Measurements from ENCODE around the gene TBC1D14.
"Not testable (repeated sequence)": the region's sequence is repeated elsewhere in the genome, so short reads cannot be mapped to it uniquely, and the experiment has no call there.

Gene TBC1D14

GRCh38 chr4:6910340-6910959 is 824 bp downstream of the TBC1D14 start:
- DNase-seq (ENCODE audit: low spot score): no peak

GRCh38 chr4:6910960-6911874 is 1.6 kb downstream of the TBC1D14 start:
- DNase-seq (ENCODE audit: low spot score): no peak

- not testable (repeated sequence) for DNase-seq (ENCODE audit: low spot score)
These were observed 2.3 kb downstream of the TBC1D14 start for GRCh38 chr4:6911917-6912316.

DNA sequence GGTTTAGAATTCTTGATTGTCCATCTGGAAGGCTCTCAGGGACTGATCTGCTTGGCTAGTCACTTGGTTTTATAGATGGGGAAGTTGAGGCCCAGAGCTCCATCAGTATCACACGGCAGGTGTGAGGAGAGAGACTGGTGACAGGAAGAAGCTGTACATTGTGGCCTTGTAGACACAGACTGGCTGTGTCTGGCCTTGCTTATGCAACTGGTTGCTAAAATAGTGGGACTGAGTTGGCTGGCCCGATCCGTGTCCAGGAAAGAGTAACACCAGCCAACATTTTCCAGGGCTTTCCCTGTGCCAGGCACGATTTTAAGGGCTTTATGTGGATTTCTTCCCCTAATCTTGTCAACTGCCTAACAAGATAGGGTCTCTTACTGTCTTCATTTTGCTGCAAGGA is 2.8 kb downstream of the TBC1D14 start:
- DNase-seq (ENCODE audit: low spot score): no peak

GRCh38 chr4:6913350-6913905 is 3.8 kb downstream of the TBC1D14 start:
- DNase-seq (ENCODE audit: low spot score): no peak

GRCh38 chr4:6914448-6914847 is 4.8 kb downstream of the TBC1D14 start:
- DNase-seq (ENCODE audit: low spot score): no peak

DNA sequence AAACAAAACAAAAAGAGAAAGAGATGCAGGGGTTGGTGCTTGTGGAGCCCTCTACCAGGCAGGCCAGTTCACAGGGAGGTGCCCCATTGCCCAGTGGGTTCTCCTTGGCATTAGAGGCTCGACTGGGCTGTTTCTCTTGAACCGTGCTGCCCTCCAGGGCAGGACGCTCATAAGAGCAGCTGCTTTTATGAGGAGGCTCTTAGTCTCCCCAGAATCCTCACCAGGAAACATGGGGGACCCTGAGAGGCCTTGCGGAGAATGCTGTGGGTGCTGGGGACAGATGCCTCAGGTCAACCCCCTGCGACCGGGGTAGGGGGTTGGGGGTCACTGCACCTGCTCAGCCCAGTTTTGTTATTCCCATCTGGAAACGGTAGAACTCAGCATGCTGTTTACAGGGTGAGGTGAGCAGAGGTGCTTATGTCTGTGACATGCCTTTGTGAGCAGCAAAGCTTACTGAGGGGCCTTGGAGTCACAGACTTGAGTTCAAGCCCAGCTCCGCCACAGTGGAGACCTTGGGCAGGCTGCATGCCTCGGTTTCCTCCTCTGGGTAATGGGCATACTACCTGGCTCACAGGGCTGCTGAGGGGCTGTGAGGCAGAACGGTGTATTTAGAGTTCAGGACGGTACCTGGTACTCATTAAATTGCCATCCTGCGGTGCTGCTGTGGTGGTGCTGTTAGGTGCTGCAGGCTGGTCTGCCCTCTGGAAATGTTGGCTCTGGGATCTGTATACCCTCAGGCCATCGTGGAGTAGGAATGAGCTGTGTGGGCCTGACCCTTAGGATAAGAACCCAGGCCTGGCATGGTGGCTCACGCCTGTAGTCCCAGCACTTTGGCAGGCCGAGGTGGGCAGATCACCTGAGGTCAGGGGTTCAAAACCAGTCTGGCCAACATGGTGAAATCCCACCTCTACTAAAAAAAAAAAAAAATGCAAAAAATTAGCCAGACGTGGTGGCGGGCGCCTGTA is 5.7 kb downstream of the TBC1D14 start:
- no peak for DNase-seq (ENCODE audit: low spot score)

DNA sequence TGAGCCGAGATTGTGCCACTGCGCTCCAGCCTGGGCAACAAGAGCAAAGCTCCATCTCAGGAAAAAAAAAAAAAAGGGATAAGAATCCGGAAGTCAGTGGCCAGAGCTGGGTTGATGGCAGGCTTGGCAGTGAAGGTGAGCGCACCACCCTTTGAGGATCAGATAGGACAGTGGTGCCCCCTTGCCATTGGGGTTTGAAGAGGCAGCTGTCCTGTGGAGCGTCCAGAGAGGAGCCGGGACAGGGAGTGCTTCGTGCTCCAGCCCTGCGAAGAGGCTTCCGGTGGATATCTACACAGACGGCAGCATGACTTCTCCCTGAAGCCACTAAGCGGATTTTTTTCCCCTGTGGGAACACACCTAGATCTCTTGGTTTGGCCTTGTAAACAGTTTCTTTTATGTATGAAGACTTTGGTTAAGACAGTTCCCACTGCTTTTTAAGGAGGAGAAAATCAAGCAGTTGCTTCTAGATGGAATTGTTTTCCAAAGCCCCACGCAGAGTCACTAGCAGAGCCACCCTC is 6.5 kb downstream of the TBC1D14 start:
- no peak for DNase-seq (ENCODE audit: low spot score)

DNA sequence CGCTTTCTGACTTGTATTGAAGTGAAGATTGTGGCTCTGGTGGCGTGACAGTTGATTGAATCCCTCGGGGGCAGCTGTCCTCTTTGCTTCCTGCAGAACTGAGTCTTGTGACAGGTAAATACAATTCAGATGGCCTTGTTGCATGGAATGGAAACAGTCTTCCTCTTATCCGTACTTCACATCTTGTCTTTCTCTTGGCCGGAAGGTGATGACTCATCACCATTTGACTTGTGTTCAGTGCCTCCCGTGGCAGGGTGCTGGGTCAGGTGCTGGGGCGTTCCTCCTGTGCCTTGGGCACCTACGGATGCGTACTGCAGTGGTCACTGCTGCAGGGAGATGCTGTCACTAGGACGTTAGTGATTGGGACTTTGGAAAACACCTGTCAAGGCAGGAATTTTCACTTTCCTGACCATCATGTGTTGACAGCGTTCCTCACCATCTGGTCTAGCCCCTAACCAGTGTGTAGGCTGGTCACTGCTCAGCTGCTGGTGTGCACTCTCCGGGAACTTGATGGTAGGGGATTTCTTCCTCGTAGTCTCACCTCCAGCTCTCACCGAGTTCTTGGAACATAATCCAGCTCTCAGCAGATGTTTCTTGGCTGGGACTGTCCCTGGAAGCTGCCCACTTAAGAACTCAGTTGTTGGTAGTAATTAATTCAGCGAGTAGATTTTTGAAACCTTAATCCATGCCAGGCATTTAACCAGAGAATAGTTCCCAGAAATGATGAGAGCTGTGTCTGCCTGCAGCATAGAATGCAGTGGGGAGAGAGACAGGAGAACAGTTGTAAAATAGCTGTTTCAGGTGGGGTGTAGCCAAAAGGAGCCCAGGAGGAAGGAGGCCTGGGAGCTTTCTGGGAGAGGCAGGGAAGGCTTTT is 7.2 kb downstream of the TBC1D14 start:
- no peak for DNase-seq (ENCODE audit: low spot score)

DNA sequence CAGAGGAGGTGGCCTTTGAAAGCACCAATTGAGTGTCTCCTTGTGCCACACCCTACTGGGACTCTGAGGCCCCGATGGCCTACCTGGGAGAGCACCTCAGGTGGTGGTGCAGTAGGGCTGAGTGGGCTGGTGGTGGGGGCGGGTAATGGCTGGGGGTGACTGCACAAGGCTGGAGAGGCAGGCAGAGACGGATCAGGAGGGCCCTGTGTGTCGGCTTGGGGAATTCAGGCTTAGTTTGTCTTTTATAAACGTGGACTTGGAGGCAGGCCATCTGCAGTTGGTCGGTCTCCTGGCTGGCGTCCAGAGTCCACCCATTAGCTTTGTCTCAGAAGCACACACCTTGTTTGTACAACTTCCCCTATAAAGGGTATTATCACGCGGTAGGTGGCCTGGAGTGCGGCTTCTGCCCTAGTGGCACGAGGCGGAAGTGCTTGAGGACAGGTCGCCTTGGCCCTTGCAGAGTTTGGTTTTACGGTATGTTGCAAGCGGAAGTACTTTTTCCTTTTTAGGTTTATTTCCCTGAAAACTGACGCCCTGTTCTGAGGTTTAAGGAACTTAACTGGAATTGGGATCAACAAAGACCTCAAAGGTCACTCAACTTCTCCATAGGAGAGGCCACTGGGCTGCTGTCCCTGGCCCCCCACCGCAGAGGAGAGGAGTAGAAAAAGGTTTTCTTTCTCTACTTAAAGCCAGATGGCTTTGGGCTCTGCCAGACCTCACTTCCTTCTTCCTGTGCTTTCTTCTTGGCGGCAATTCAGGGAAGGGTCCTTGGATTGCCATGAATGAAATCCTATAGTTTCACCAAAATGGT is 8.0 kb downstream of the TBC1D14 start:
- no peak for DNase-seq (ENCODE audit: low spot score)

- no peak for DNase-seq (ENCODE audit: low spot score)
These were observed 8.7 kb downstream of the TBC1D14 start for GRCh38 chr4:6918338-6918737.

GRCh38 chr4:6920171-6920570 is 10.5 kb downstream of the TBC1D14 start:
- no peak for DNase-seq (ENCODE audit: low spot score)

DNA sequence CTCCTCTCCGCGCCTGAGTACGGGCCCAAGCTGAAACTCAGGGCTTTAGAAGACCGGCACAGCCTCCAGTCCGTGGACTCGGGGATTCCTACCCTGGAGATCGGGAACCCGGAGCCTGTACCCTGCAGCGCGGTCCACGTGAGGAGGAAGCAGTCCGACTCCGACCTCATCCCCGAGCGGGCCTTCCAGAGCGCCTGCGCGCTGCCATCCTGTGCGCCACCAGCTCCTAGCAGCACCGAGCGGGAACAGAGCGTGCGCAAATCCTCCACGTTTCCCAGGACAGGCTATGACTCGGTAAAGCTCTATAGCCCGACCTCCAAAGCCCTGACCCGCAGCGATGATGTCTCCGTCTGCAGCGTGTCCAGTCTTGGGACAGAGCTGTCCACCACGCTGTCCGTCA is 13.9 kb downstream of the TBC1D14 start:
- no peak for DNase-seq (ENCODE audit: low spot score)

DNA sequence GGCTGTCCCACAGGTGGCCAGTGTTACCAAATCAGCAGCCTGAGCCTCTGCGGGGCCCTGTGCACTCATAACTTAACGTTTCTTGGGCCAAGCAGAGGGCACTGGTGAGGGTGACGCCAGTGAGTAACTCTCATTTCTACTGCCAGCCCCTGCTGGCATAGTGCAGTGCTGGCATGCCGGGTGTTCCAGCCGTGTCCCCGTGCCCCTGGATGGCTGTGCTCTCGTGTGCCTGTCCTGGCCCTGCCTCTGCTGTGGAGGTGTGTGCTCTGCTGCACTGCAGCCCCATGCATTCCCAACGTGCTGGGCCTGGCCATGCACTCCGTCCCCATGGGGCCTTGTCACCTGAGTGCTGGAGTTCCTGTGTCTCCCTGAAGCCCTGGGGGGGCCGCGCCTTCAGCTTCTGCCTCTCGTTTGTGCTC is 14.7 kb downstream of the TBC1D14 start:
- DNase-seq (ENCODE audit: low spot score): no peak

DNA sequence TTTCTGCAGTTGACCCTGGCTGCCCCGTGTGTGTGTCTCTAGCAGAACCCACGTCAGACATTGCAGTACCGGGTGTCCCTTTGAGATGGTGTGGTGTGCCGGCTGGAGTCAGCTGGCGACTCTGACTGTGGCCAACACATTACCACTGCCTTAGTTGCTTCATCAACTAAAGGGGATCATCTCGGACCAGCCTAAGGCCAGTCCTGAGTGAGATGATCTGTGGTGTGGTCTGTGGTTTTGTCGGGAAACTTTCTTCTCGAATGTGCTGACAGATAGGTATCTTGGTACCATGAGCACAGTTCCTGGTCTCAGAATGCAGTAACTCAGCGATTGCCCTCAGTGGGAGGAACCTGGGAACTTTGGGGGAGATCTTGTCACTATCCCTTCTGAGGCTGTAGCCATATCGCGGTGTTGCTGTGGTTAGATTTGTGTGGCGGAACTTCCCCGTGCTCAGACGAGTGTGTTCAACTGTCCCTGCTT is 15.8 kb downstream of the TBC1D14 start:
- no peak for DNase-seq (ENCODE audit: low spot score)

GRCh38 chr4:6926081-6926480 is 16.5 kb downstream of the TBC1D14 start:
- no peak for DNase-seq (ENCODE audit: low spot score)

DNA sequence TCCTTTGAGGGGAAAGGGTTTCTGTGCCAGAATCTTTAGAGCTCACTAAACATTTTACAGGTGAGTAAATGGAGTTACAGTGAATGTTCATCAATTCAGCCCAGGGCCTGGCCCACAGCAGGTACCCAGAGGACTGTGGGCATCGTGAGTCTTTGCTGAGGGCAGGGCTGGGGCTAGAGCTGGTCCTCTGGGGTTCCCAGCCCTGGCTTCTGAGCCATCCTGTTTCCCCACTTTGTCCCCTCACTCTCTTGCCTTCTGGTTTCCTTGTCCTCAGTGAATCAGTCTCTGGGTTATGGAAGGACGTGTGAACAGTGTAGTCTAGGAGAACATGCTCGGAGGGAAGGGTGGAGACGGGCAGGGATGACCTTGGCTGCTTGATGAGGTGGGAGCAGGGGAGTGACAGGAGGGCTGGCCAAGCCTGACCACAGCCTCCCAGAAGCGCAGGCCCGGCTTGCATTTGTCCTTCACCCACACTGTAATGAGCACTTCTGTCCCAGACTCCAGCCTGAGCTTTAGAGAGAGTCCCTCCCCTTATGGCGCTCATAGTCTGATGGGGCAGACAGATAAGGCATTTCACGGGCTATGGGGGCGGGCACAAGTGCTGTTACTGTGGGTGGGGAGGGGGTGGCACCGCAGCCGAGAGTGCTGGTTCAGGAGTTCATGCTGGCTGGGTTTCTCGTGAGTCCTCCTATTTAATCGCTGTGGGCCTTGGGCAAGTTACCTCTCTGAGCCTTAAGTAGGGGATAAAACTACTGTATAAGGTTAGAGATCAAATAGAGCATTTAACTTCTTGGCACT is 17.3 kb downstream of the TBC1D14 start:
- no peak for DNase-seq (ENCODE audit: low spot score)

DNA sequence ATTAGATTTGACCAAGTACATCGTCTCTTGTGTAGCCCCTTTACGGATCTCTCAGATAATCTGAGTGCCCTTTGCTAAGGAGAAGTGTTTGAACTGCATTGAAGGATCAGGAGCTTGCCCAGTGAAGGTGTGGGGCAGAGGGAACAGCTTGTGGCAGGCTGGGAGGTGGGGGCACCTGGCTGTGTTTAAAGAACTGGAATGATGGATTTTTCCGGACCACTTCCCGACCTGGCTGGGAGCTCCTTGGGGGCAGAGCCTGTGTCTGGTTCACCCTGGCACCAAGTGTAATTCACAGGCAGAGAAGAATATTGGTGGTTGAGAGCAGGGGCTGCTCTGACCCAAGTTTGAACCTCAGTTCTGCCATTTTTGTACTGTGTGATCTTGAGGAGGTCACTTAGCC is 18.5 kb downstream of the TBC1D14 start:
- DNase-seq (ENCODE audit: low spot score): no peak

- DNase-seq (ENCODE audit: low spot score): no peak
These were observed 19.7 kb downstream of the TBC1D14 start for GRCh38 chr4:6929339-6929811.

Measured in hepatic stellate cell (primary cell).